ENCODE measurements around the gene NOP14.

- TF ChIP-seq POLR2A (IDR thresholded peaks at IDR 0.05) (no peak), POLR2AphosphoS5 (IDR thresholded peaks at IDR 0.05) (no peak), EP300 (IDR thresholded peaks at IDR 0.05) (no peak)
- TF ChIP-seq, protein P1, sequence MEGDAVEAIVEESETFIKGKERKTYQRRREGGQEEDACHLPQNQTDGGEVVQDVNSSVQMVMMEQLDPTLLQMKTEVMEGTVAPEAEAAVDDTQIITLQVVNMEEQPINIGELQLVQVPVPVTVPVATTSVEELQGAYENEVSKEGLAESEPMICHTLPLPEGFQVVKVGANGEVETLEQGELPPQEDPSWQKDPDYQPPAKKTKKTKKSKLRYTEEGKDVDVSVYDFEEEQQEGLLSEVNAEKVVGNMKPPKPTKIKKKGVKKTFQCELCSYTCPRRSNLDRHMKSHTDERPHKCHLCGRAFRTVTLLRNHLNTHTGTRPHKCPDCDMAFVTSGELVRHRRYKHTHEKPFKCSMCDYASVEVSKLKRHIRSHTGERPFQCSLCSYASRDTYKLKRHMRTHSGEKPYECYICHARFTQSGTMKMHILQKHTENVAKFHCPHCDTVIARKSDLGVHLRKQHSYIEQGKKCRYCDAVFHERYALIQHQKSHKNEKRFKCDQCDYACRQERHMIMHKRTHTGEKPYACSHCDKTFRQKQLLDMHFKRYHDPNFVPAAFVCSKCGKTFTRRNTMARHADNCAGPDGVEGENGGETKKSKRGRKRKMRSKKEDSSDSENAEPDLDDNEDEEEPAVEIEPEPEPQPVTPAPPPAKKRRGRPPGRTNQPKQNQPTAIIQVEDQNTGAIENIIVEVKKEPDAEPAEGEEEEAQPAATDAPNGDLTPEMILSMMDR (IDR thresholded peaks at IDR 0.05): no peak
These were observed 62.0 kb downstream of the NOP14 start for GRCh38 chr4:2901186-2901585.

Measured in stomach (tissue), 4 donors.